Activated T-cell treated with anti-CD3 and anti-CD28 coated beads for 24 hours (primary cell): ENCODE results near the gene AHDC1.
"Not testable (repeated sequence)": the region's sequence is repeated elsewhere in the genome, so short reads cannot be mapped to it uniquely, and the experiment has no call there.

Experiments
- DNase-seq: peaks from one replicate; pipeline ENCODE4 v3.0.0-alpha.2; 2020; ENCODE audit warnings: low read depth

AHDC1 gene

DNA sequence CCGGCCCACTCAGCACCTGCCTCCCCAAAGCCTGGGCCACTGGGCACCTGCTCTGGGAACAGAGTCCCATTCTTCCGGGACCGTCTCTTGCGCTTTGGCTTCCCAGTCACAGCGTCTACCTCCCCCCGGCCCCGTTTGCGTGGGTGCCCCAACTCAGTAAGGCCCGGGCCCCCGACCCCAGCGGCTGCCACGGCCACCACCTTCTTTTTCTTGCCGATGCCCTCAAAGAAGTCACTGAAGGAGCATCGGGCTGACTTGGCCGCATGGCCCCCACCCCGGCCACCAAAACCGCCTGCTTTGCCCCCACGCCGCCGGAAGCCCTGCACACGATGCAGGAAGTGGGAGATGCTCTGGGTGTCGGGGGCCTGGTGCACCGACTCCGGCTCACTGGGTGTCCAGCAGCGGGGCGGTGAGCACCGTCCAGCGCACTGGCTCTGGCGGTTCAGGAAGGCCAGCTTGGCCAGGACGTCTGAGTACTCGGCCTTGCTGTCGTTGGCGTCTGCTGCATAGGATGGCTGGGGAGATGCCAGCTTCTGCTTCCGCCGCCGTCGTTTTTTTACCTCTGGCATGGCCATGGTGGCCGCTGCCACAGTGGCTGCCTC is 54.0 kb downstream of the AHDC1 start:
- DNase-seq = no peak

DNA sequence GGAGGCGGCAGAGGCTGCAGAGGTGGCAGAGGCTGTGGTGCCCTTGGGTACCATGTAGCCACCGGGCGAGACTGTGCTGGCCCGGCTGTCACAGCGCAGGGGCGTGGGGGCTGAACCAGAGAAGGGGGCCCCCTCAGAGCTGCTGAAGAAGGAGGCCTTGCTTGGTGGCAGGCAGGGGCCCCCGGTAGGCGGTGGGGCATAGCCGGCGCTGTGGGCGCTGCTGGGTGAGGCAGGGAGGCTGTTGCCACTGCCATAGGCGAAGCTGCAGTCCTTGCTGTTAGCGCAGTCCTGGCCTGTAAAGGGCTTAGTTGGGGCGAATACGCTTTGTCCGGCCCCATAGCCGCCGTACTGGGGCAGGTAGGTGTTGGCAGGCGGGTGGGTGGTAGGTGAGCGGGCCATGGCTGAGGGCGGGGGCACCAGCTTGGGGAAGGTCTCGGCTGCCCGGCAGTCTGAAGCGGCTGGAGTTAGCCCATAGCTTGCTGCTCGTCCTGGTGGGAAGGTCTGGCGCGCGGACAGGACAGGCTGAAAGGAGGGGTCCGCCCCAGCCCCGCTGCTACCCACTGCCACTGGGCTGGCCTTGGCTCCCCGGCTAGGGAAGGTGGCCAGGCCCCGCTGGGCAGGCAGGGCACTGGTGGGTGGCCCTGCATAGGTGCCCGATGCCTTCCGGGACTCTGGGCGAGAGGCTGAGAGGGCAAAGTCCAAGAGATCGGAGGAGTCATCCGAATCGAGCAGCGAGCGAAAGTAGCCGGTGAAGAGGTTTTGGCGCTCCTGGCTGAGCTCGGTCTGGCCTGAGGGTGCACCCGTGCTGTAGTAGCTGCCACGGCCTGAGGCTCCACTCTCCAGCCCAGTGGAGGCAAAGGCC is 54.9 kb downstream of the AHDC1 start:
- no peak for DNase-seq

DNA sequence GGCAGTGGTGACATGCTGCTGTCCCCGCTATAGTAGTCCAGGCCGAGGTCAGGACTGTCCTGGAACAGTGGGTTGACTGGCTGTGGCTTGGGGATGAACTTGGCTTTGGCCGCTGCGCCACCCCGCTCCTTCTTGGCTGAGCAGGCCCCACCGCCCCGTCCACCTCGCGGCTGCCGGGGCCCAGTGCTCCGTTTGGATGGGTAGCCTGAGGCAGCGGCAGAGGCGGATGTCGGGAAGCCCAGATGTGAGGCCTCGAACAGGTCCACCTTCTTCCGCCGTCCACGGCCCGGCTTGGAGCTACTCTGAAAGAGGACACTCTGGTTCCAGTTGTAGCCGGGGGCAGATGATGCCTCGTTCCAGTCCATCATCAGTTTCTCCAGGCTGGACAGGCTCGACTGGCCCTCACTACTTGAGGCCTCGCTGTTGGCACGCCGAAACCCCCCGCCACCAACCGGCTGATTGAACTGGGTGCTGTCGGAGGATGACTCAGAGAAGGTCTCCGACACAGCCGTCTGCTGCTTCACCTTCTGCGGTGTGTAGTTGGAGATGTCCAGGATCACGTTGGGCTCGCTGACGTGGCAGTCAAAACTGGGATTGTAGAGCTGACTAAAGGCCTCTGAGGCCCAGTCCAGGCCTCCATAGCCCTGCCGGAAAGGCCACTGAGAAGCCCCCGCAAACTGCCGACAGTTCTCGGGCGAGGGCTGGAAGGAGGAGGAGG is 55.6 kb downstream of the AHDC1 start:
- no peak for DNase-seq

DNA sequence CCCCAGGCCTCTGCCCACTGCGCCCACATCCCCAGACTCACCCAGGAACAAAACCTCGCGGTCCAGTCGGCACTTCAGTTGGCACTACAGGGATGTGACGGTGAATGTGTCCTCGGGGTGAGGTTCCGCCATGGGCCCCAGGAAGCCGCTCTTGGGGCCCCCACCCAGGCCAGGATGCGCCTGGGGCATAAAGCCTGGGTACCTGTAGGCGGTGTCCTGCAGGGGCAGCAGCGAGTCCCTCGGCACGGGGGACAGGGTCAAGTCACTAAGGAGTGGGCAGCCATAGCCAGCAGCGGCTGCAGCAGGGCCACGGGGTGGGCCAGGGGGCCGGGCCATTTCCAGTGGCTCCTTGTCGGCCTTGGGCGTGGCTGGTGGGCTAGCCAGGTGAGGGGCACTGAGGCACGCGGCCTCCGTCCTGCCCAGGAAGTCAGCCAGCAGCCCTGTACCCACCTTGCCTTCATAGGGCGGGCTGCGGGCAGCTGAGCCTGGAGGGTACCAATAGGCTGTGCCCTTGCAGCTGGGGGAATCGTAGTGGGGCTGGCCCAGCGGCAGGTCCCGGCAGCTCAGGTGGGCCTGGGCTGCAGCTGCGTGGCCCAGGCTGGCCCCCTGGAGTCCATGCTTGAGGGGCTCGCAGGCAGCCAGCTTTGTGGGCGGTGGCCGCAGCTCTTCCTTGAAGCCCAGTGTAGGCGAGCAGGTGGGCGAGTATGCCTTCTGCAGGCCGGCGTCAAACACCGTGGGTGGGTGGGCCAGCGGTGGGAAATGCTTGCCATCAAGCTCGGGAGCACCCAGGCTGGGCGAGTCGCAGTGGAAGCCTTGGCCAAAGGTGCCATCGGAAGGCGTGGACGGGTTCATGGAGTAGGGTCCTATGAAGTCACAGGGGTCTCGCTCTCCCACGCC is 56.5 kb downstream of the AHDC1 start:
- no peak for DNase-seq

DNA sequence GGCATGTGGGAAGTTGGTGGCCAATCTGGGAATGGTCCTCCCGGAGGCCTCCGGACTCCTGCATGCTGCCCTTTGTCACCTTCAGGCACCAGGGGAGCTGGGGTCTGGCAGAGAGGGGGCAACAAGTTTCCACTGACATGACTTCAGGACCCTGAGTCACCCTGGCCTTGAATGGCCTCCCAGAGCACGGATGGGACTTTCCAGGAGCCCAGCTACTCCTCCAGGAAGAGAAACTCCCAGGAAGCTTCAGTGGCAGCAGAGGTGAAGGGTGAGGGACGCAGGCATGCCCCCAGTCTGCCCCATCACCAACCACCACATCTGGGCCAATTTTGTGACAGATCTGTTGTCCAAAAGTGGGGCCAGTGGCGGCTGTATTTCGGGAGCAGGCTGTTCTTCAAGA is 58.1 kb downstream of the AHDC1 start:
- DNase-seq = no peak

DNA sequence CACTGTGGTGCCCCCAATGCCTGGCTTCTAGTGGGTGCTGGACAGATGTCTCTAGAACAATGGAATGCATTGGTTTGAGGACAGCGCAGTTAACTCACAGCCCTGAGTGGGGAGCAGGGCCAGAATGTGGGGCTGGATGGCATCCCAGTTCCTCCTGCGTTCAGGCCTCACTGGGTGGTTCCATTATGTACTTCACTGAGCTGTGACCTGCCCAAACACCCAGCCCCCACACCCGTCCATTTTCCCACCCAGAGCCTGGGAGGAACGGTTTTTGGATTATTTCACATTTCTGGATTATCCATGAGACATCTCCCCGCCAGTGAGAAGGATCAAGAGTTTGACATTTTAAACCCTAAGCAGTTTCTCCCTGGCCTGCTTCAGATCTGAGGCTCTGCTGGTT is 58.7 kb downstream of the AHDC1 start:
- DNase-seq = no peak

DNA sequence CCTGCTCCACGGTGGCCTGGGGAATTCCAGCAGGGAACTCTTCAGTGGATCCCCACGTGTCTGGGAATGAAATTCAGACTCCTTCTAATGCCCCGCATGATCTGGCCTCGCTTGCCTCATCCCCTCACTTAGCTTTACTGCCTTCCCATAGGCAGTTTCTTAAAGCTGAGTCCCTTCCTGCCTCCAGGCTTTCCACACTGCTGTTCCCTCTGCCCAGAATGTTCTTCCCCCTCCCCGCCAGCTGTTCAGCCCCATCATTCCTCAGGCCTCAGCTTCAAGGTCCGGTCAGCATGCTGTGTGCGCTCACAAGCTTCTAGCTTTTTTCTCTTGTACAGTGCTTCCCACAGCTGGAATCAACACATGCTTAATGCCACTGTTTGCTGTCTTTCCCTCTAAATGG is 59.1 kb downstream of the AHDC1 start:
- DNase-seq = no peak

DNA sequence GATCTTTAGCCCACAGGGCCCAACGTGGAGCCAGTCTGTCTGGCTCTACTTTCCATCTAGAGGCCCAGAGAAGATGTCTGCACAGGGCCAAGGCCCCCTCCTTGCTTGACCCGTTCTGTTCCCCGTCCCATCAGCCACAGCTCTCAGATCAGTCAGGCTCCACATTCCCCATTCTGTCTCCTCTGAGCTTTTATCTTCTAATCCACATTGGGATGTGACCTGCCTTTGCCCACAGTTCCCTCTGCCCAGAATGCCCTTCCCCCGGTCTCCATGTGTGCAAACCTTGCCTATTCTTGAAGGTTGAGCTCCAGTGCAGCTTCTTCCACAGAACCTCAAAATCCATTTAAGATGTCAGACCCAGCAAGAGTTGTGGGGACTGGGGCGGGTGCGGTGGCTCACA is 60.7 kb downstream of the AHDC1 start:
- no peak for DNase-seq

DNA sequence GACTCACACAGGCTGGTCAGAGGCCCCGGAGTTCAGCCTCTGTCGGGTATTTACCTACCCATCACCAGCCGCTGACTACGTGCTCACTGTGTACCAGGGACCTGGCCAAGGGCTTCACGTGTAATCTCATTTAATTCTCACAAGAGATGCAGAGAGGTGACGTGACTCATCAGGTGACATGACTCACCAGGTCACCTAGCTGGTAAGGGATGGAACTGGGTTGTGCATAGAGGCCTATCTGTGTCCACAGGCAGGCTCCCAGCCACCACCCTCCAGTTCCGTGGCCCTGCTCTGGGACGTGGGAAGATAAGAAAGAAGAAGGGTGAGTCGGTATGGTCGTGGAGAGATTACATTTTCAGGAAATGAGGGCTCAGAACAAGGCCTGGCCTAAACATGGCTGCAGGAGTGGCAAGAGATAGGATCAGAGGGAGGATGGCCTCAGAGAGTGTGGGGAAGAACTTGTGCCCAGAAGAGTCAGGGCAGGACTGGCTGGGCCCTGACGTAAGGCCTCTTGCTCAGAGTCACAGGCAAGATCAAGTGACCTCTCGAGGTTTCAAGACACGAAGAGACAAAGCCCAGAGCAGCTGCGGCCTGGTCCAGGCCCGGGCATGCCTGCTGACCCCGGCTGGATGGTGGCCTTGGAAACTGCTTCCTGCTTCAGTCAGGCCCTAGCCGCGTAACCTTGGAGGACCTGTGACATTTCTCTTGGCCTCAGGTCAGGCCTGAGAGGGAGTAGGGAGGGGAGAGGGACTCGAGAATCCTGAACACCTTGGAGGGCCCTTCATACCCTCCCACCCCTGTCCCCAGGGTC is 61.3 kb downstream of the AHDC1 start:
- no peak for DNase-seq

DNA sequence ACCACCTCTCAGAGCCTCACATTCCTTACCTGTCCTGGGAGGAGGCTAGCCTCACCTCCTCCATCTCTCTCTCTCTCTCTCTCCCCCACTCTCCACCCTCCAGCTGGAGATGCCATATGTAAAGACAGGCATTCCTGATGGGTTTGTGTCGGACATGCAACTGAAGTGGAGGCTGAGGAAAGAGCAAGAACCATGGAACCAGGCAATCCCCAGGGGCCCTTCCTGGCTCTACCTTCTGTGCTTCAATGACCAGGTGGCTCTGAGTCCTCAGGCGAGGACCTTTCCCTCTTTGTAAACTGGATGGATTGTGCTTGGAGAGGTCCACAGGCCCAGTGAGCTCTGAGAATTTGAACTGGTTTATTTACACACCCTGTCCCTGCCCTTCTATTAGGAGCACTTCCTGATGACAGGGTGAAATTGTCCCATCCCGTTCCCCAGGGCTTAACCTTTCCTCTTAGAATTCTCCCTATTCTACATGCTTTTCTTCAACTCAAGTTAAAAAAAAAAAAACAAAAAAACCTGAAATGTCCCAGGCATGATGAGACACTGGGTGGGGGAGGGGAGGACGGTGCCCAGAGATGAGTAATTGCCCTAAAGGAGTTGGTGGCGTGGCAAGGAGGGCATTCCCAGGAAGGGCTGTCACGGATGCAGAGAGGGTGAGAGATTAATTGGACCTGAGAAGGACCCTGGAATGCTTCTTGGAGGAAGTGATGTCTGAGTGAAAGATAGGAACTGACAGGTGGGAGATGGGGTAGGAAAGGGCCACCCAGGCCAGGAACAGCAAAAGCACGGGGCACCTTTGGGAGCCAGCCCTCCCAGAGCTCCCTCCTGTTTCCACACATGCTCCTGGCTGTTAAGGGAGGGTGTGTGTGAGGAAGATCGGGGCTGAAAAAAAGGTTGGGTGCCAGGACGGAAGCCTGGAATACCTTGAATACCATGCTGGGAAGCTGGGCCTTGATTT is 63.8 kb downstream of the AHDC1 start:
- DNase-seq = no peak

DNA sequence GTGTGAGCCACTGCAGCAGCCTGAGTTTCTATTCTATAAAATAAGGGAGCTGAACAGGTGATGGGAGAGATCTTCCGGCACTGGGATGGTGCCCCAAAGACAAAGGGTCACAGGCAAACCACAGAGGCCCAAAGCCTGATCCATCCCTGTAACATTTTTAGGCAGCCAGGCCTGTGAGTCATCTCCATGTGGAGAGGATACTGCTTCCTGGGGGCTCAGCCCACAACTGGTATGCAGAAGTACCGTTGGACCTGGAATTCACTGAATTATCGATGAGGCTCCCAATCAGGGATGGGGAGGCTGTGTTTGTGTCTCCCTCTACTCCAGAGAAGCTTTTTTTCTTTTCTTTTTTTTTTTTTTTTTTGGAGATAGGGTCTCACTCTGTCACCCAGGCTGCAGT is 65.2 kb downstream of the AHDC1 start:
- no peak for DNase-seq

DNA sequence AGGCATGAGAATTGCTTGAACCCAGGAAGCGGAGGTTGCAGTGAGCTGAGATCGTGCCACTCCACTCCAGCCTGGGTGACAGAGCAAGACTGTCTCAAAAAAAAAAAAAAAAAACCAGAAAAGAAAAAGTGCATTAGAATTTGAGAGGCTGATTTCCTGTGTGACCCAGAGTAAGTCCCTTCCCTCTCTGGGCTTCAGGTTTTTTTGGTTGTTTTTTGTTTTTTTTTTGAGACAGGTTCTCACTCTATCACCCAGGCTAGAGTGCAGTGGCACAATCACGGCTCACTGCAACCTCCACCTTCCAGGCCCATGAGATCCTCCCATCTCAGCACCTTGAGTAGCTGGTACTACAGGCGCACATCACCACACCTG is 65.7 kb downstream of the AHDC1 start:
- not testable (repeated sequence) for DNase-seq

DNA sequence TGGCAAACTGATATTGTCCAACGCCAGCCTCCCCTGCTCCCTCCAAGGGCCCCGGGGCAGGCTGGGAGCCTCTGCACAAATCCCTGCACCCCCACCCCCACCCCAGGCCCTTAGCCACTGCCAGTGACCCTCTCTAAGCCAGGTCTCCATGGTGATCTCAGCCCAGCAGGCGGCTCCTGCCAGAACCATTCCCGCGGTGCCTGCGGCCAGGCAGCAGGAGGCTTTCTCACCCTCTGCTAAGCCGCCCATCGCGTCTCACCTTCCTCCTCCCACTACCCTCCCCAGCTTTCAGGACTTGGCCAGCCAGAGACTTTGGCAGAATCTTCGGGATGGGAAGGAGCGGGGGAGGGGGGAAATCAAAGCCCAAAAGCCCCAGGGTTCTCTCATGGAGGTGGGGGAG is 67.2 kb downstream of the AHDC1 start:
- no peak for DNase-seq

DNA sequence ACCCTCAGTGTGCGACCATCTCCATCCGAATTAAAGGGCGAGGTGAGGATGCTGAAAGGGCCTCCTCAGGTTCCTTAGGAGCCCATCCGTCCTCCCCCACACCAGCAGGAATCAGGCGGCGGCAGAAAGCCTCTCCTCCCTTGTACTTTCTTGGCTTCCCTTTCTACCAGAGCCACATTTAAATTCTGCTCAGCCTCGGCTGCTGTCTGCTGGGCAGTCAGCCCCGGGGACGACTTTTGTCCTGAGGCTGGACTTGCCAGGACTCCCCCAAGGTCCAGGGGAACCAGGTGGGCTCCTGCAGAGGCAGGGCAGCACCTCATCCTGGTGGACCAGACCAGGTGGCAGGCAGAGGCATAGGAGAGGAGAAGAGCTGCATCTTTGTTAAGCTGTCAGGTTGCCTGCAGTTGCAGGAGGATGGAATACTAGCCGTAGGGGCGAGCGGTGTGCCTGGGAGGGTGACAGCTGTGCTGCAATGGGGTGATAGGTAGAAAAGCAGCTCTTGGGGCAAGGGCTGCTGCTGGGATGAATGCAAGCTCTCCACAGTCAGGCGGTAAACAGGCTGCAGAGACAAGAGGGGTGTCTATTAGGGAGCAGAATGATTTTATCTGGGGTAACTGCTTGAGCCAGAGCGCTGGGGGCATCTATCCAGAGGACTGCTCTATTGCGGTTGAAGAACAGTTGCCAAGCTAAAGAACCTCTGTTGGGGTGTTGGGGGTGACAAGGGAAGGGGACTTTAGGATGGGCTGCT is 67.8 kb downstream of the AHDC1 start:
- no peak for DNase-seq

DNA sequence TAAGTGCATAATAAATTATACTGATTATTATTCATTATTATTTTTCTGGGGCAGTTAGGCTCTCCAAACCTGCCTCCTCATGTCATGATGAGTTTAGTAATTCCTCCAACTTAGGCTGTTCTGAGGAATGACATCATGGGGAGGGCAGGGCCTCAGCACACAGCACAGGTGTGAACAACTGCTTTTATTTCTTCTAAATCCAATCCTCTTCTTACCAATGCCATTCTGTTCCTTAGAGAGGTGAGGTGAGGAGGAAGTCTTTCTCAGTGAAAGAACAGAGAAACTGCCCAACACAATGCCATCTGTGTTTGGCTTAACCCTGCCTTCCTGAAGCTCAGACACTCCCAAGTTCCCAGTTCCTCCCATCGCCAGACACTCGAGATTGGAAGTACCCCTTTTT is 68.6 kb downstream of the AHDC1 start:
- DNase-seq = no peak

DNA sequence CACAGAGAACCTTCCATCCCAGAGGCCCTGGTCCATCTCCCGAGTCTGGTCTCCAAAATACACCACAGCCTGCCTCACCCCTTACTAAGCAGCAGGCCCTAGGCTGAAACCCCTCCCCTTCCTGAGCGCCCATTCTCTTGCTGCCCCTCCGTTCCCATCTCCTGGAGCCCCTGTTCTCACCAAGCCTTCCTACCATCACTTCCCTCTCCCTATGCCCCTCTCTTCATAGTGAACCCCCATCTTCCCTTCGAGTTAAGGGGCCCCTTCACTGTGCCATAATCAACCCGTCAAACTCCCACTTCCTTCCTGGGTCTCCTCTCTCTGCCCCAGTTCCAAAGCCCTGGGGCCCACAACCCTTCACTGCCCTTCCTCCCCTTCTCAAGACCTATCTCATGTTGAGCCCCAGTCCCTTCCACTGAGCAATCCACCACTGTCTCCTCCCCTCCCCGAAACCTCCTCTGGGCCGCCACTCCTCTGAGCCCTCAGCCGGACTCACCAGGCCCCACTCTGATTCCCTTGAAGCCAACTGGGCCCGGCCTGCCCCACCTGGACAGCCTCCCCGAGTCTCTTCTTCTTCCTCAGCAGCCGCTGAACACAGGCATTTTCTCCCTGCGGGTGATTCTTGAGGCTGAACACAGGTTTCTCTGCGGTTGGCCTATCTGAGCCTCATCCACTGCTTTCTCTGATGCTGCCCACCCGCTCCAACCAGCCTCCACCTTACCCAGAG is 71.8 kb downstream of the AHDC1 start:
- no peak for DNase-seq

DNA sequence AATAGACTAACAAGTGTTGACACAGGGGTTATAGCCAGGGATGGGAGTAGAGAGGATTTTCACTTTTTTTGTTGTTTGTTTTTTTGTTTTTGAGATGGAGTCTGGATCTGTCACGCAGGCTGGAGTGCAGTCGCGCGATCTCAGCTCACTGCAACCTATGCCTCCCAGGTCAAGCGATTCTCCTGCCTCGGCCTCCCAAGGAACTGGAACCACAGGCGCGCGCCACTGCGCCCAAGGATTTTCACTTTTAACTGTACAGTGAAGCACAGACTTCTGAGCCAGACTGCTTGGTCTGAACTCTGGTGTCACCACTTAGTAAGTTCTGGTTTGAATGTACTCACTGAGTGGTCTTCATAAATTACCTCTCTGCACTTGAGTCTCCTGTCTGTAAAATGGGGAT is 73.8 kb downstream of the AHDC1 start:
- no peak for DNase-seq

DNA sequence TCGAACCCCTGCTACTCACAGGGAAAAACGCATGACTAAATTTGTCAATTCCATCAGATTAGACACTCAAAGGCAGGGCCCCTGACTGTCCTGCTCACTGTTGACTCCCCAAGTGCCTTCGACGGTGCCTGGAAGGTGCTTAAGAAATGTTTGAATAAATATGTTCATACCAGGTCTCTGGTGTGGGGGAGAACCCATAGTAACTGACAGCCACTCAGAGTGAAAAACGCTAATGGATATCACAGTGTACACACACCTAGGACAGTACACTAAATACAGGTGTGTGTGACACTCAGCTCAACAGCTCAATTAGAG is 74.3 kb downstream of the AHDC1 start:
- DNase-seq = no peak
